GM21390 (cell line): ENCODE results near the gene SMIM28.
"Not testable (repeated sequence)": the region's sequence is repeated elsewhere in the genome, so short reads cannot be mapped to it uniquely, and the experiment has no call there.

Experiments used
- ATAC-seq: cut with Tn5 transposase; IDR thresholded peaks from one replicate; pipeline ENCODE4 v1.9.1; 2021; ENCODE audit not compliant: unreplicated experiment

SMIM28 gene

GRCh38 chr6:138404666-138405337 lies 27.1 kb downstream of the SMIM28 start:
- no peak for ATAC-seq

- ATAC-seq: no peak
Measured at GRCh38 chr6:138405816-138406413, 28.2 kb downstream of the SMIM28 start.

GRCh38 chr6:138406443-138406842 lies 28.7 kb downstream of the SMIM28 start:
- no peak for ATAC-seq

- no peak for ATAC-seq
Measured at GRCh38 chr6:138410048-138410735, 32.5 kb downstream of the SMIM28 start.

- ATAC-seq: no peak
Measured at GRCh38 chr6:138410972-138411880, 33.5 kb downstream of the SMIM28 start.

- no peak for ATAC-seq
Measured at GRCh38 chr6:138415125-138415524, 37.4 kb downstream of the SMIM28 start.

GRCh38 chr6:138416206-138416605 lies 38.5 kb downstream of the SMIM28 start:
- ATAC-seq: no peak

- no peak for ATAC-seq
Measured at GRCh38 chr6:138417493-138418117, 39.9 kb downstream of the SMIM28 start.

- ATAC-seq: no peak
Measured at GRCh38 chr6:138418118-138418742, 40.5 kb downstream of the SMIM28 start.

GRCh38 chr6:138419766-138420165 lies 42.1 kb downstream of the SMIM28 start:
- ATAC-seq: no peak

- no peak for ATAC-seq
Measured at GRCh38 chr6:138420356-138420755, 42.7 kb downstream of the SMIM28 start.

- ATAC-seq: no peak
Measured at GRCh38 chr6:138421089-138421488, 43.4 kb downstream of the SMIM28 start.

GRCh38 chr6:138421608-138422007 lies 43.9 kb downstream of the SMIM28 start:
- ATAC-seq: no peak

GRCh38 chr6:138422861-138423260 lies 45.2 kb downstream of the SMIM28 start:
- ATAC-seq: no peak

- ATAC-seq: no peak
Measured at GRCh38 chr6:138424004-138424904, 46.5 kb downstream of the SMIM28 start.

GRCh38 chr6:138425256-138425655 lies 47.6 kb downstream of the SMIM28 start:
- ATAC-seq: not testable (repeated sequence)

- ATAC-seq: no peak
Measured at GRCh38 chr6:138426500-138427123, 48.9 kb downstream of the SMIM28 start.

- ATAC-seq: no peak
Measured at GRCh38 chr6:138427701-138428100, 50.0 kb downstream of the SMIM28 start.
